Measurements from ENCODE around the gene TRIM15.

TRIM15 gene

DNA sequence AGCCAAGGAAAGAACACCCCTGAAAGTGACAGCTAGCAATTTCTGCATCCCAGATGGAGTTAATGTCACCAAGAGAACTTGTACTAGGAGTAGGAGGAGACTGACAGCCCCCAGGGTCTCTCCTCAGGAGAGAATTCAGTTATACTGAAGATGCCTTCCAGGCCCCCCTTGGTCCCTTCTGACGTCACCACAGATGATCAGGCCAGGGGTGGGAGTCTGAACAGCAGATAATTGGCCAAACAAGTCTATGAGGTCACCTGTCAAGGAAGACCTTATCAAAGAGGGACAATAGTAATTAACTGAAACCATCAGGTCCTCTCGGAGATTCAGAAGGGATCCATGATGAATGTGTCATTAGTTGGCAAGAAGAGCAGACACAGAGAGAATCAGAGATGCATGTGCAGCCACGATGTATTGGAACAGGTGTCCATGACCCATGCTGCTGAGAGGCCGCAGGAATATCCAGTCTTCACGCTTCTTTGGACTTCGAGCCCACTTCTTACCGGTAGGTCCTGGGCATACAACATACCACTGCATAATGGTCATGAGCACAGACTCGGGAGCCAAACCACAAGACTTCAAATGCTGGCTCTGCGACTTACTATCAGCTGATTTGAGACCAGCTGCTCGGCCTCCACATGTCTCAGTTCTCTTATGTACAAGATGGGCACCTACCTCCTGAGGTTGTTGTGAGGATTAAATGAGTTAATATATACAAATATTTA is 12.5 kb upstream of the TRIM15 start:
- H3K27me3 ChIP-seq (replicated peaks) = no peaks in the 10 kb centered on the region
- no peak for DNase-seq
- H3K4me3 ChIP-seq (ENCODE audit: low read depth, low read length) = no peak overlapping the region
- TF ChIP-seq, protein P1, sequence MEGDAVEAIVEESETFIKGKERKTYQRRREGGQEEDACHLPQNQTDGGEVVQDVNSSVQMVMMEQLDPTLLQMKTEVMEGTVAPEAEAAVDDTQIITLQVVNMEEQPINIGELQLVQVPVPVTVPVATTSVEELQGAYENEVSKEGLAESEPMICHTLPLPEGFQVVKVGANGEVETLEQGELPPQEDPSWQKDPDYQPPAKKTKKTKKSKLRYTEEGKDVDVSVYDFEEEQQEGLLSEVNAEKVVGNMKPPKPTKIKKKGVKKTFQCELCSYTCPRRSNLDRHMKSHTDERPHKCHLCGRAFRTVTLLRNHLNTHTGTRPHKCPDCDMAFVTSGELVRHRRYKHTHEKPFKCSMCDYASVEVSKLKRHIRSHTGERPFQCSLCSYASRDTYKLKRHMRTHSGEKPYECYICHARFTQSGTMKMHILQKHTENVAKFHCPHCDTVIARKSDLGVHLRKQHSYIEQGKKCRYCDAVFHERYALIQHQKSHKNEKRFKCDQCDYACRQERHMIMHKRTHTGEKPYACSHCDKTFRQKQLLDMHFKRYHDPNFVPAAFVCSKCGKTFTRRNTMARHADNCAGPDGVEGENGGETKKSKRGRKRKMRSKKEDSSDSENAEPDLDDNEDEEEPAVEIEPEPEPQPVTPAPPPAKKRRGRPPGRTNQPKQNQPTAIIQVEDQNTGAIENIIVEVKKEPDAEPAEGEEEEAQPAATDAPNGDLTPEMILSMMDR (IDR thresholded peaks at IDR 0.05; ENCODE audit: low read depth, low read length, missing control alignments) = no peak
- in situ Hi-C loops (cut with HindIII; ENCODE audit: low pct_ligation_motif_present, low sequenced_read_pairs) = no loop called here
- no peaks in the 10 kb centered on the region for H3K36me3 ChIP-seq (replicated peaks)
- no peak overlapping the region for H3K27ac ChIP-seq

DNA sequence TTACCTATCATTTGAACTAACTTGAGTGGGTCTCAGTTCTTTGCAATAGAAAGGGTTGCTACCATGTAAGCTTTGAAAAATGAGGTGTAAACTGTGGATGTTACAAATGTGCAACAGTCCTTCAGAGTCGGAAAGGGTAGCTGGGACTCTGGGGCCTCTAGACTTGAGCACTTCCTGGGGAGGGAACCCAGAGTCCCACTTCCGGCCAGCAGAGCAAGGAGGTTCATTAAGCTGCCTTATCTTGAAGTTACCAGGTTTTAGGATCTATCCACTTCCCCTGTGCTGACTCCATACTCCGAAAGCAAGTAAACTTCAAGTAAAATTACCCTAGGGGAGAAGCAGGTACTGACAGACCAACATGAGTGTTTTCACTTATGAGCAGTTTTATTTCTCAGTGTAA is 11.8 kb upstream of the TRIM15 start:
- H3K27ac ChIP-seq = no peak overlapping the region
- no peaks in the 10 kb centered on the region for H3K27me3 ChIP-seq (replicated peaks)
- H3K36me3 ChIP-seq (replicated peaks) = no peaks in the 10 kb centered on the region
- in situ Hi-C loops (cut with HindIII; ENCODE audit: low pct_ligation_motif_present, low sequenced_read_pairs) = no loop called here
- no peak for DNase-seq
- H3K4me3 ChIP-seq (ENCODE audit: low read depth, low read length) = no peak overlapping the region
- TF ChIP-seq, protein P1 (IDR thresholded peaks at IDR 0.05; ENCODE audit: low read depth, low read length, missing control alignments) = no peak

DNA sequence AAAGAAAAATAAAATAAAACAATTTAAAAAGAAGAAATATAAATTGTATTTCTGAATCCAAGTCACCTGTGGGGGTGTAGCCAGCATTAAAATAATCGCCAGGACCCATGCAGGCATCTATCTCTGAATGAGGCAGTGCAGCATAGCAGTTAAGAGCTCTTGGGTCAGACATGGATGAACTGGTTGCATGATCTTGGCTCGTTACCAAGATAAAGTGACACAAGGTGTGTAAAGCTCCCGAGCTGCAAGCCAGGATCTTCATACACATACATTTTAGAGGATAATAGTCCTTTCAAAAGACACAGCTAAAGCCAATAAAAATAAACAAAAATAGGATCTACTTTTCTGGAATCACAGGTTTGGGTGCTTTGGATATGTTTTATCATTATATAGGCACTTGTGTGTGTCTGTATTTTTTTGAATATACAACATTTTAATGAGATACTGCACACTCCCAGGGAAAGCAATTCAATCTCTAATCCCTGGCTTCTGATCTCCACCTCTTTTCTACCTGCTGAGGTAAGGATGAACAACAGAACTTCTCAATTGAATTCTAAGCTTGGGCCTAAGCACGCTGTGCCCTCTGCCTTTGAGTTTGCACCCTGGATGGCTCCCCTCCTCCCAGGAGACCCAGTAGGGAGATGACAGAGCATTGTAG is 11.2 kb upstream of the TRIM15 start:
- Histone ChIP-seq H3K27me3 (replicated peaks) (no peaks in the 10 kb centered on the region), H3K36me3 (replicated peaks) (no peaks in the 10 kb centered on the region), H3K27ac (no peak overlapping the region), H3K4me3 (ENCODE audit: low read depth, low read length) (no peak overlapping the region)
- no peak for DNase-seq
- in situ Hi-C loops (cut with HindIII; ENCODE audit: low pct_ligation_motif_present, low sequenced_read_pairs) = no loop called here
- TF ChIP-seq, protein P1 (IDR thresholded peaks at IDR 0.05; ENCODE audit: low read depth, low read length, missing control alignments) = no peak

DNA sequence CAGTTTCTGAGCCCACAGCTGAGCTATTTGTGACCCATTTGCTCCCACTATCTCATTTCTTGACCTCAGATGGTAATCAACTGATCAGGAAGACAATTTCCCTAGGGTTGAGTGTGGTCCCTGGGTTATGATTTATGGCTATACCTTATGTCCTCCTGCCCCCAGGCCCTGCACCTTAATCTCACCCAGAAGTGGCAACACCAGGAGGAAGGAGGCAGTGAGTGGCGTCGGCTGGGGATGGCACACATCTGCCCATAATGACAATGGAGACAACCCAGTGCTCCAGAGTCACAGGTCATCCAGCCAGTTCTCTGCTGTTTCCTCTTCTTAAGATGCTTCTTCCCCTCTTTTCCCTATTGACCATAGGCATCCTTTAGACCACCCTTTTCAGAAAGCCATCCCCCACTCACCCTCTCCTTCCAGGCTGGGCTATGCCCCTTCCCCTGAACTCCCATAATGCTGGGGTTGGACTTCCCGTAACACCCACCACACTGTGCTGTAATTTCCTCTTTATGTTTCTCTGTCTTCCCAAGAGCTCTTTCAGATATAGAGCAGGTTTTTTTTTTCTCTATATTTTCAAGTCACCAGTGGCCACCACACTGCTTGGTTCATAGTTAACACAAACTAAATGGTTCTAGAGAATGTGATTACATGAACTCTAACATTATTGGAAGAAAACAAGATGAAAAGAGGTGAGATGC is 10.3 kb upstream of the TRIM15 start:
- in situ Hi-C loops (cut with HindIII; ENCODE audit: low pct_ligation_motif_present, low sequenced_read_pairs) = no loop called here
- TF ChIP-seq, protein P1 (IDR thresholded peaks at IDR 0.05; ENCODE audit: low read depth, low read length, missing control alignments) = no peak
- H3K27ac ChIP-seq = no peak overlapping the region
- H3K36me3 ChIP-seq (replicated peaks) = no peaks in the 10 kb centered on the region
- H3K27me3 ChIP-seq (replicated peaks) = no peaks in the 10 kb centered on the region
- H3K4me3 ChIP-seq (ENCODE audit: low read depth, low read length) = no peak overlapping the region
- DNase-seq = no peak

DNA sequence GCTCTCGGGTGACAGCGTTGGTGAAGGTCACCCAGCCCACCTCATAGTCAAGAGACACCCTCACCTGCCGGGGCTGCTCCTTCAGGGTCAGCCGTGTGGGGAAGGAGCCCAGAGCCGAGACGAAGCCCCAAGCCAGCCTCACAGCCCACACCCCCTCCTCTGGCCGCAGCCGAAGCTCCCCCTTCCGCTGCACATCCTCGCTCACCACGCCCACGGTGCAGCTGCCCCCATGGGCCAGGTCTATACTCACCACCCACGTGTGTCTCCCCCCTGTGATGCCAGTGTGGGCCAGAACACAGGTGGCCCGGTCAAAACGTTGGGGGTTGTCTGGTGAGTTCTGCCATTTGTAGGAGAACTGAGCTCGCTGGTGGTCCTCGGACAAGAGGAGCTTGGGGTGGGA is 9.3 kb upstream of the TRIM15 start:
- in situ Hi-C loops (cut with HindIII; ENCODE audit: low pct_ligation_motif_present, low sequenced_read_pairs) = no loop called here
- Histone ChIP-seq H3K27ac (no peak overlapping the region), H3K27me3 (replicated peaks) (no peaks in the 10 kb centered on the region), H3K4me3 (ENCODE audit: low read depth, low read length) (no peak overlapping the region), H3K36me3 (replicated peaks) (no peaks in the 10 kb centered on the region)
- TF ChIP-seq, protein P1 (IDR thresholded peaks at IDR 0.05; ENCODE audit: low read depth, low read length, missing control alignments) = no peak
- no peak for DNase-seq

Measured in brain microvascular endothelial cell (primary cell).